GM19193 (cell line): ENCODE measurements around the gene STAC.

Experiments
- POLR2A ChIP-seq: IDR thresholded peaks from 4 replicates; pipeline ENCODE4 v1.6.1; 2011; ENCODE audit not compliant: insufficient read depth, insufficient read length; ENCODE audit errors: extremely low read depth

STAC gene

DNA sequence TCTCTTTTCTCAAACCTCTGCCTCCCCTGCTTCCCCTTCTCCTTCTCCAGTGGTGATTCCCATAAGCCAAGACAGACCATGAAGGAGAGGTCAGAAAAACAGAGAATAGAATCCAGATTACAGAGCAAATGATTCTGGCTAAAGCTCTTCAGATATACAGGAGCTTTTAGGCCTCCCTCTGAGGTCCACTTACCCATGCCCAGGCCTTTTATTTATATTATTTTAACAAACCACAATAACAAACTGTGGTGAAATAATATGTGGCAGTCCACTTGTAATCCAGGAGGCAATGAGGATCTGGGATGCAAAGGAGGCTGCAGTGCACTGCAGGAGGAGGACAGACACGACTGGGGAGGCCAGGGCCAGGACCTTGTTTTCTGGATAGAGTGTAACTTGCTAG, 104.1 kb downstream of the STAC start:
- TF ChIP-seq POLR2A: no peak

DNA sequence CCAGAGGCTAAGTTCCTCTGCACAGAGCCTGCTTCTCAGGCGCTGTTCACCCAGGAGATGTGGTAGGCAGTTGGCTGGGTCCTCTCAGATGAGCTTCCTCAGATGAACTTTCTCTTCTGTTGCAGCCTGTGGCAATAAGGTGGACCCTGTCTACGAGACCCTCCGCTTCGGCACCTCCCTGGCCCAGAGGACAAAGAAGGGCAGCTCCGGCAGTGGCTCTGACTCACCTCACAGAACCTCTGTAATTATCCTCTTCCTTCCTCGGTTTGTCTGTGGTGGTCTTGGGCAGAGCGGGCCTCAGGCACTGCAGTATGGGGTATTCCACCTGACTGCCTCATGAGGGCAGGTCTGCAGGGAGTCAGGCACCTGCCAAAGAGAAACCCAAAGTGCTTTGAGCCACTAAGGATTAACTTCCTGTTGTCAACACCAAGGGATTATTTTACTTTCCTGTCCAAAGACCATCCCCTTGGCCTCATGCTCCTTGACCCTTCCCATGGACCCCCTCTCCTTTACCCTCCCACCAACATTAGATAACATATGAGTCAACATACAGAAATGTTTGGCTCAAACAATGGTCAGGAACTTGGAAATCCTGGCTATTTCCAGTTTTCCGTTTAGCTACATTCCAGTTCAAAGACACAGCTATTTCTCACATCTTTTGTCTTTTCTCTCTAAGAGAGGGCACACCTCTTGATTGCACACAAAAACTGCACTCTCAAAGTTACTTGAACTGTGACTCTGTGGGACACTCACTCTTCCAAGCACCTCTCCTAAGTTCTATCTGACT, 105.9 kb downstream of the STAC start:
- TF ChIP-seq POLR2A: no peak

DNA sequence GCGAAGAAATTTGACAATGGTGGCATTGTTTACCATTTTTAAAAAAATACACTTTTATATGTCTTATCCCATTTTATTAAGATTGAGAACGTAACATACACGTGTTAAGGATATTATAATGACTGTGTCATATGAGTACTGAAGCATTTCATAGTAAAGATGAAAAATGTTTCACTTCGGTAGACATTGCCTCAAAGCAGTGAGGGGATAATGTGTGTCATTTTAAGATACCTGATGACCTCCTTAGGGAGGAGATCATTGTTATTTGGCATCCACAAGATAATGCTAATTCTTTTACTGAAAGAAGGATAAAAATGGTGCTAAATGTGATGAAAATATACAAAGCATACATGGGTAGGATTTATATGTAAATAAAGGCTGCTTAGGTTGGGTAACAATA, 107.3 kb downstream of the STAC start:
- TF ChIP-seq POLR2A: no peak

DNA sequence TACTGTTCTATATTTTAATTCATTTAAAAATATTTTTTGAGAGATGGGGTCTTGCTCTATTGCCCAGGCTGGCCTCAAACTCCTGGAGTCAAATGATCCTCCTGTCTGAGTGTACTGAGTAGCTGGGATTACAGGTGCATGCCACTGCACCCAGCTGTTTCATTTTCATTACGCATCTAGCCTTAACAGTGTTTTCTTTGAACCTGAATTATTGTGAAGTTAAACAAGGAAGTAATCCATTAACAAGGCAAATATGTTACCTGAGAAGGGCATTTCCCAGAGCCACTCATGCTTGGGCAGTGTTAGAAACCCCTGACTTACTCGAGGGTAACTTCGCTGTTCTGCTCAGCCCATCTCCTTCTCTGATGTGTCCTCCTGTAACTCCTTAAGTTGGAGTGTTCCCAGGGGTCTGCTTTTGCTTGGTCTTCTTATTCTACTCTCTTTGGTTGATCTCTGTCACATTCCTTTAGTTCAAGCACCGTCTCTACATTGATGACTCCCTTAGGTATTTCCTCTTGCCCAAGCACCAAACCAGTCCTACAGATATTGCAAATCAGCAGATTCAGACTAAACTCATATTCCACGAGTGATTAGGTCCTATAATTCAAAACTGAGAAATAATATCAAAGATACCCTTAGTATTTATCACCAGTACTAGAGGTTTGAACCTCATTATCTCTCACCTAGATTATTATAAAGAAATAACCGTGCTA, 107.9 kb downstream of the STAC start:
- TF ChIP-seq POLR2A: no peak

DNA sequence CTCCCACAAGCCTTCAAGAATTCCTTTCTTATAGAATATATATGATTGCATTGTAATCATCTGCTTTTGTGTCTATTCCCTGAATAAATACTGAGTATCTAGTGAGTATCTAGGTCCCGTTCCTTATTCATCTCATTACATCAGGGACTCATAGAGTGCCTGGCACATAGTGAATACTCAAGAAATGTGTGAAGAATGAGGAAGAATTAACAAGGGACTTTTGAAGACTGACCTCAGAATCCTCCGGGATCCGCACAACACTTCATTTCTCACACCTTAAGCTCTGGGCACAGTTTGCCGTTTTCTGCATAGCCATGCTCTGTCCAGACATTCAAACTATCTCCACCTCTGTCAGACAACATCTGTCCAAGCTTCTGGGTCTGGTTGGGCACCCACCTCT, 108.8 kb downstream of the STAC start:
- TF ChIP-seq POLR2A: no peak

DNA sequence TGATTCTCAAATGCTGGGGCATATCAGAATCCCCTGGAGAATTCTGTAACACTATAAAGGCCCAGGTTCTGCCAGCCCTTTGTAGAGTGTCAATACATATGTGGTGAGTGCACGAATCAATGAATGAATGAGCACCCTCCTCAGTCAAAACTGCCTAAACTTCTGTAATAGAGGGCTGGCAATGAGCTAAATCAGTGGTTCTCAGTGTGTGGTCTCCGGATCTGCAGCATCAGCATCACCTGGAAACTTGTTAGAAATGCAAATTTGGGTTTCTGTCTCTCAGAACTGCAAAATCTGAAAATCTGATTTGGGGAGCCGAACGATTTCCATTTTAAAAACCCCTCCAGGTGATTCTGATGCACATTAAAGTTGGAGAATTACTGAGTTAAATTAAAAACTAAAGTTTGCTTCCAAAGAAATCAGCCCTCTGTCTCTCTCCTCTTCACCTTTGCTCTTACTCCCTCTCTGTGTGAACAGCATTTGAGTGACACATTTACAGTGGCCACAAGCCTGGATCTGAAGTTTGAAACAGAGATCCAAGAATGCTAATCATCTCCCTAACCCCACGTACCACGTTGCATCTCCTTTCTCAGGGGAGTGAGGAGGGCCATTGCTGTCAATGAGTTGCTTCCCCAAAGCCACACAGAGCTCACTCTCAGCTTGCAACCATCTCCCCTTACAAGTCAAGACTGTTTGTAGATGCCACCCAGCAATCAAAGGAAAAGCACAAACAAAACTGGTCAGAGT, 109.5 kb downstream of the STAC start:
- no peak for TF ChIP-seq POLR2A

DNA sequence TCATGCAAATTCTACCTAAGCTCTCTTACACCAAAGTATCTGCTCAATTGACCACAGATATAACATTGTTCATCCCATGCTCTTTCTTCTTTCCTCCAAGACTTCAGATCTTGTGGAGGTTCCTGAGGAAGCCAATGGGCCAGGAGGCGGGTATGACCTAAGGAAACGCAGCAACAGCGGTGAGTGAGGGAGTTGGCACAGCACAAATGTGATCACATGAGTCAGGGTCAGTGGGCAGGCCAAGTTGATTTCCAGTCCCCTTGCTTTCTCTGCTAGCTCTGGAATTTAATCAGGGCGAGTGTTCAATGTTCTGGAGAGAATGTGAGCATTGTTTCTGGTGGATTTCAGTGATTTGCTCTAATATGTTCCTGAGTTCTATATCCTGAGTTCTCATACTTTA, 112.7 kb downstream of the STAC start:
- no peak for TF ChIP-seq POLR2A

DNA sequence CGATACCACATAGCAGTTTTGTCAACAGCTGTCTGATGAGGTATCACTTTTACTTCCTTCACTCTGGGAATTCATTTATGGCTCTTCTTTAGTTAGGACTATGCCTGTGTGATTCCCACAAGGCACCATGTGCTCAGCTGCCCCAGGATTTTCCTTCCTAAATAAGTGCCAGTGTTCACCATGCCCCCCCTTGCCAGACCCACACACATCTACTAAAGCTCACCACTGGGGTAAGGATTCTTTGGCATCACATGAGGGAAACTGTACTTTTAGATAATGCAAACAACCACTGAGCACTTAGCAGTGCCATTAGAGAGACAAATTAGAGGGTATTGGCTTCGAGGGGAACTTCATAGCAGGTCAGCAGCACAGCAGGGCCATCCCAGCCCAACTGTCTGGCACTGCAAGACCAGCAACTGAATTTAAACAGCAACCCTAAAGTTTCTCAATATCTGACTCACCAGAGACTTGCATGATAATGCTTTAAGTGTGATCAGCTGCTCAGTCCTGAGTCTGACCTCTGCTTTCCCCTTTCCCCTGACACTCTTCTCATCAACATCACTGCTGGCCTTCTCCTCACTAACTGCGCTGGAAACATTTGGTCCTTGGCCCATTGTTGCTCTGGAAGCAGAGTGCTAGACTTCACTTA, 114.3 kb downstream of the STAC start:
- TF ChIP-seq POLR2A: no peak

DNA sequence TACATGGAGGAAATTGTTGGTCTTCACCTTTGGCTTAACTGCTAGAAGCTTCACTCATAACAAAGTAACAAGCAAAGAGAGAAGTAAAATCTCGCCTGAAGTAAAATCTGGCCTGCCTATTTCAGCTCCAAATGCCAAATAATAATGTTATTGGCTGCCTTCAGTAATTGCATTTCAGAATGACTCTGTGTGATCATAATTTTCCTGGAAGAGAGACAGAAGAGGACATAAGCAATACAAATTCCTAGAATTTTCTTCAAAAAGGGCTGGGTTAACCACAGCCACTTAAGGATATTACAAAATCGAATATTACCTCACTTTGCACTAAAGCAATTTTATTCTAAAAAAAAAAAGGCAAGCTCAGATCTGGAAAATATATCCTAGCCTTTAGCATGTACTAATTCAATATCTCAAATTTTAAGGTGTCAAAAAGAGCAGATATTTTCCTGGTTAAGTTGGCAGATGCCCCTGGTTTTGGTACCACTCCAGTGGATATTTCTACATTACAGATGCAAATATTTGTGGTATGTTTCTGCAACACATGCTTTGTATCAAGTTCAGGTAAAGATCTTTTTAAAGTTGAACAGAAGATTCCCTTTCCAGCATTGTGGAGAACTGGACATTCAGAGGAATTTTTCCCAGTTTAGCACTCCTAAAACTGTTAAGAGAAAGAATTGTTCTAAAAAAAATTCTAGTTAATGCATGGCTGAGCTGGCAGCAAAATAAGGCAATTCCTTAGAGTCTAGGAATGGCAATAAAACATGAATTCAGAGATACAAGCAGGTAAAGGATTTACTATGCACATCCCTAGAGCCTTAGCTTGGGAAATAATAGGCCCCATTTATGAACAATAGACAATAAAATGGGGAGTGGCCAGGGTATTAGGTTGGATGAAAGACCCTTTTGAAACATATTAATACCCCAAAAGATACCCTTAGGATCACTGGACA, 116.7 kb downstream of the STAC start:
- TF ChIP-seq POLR2A: no peak

DNA sequence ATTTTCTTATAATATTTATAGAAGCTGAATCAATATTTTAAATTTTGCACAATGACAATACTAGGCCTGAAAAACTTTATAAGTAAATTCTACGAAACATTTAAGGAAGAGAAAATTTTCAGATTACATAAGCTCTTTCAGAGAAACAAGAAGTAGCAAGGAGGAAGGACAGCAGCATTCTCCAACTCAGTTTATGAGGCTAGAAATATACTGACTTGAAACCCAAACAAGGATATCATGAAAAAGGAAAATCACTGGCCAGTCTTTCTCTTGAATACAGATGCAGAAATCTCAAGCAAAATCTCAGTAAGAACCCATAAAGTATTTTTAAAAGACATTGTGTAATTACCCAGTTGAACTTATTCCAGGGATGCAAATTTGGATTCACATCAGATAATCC, 121.3 kb downstream of the STAC start:
- no peak for TF ChIP-seq POLR2A

DNA sequence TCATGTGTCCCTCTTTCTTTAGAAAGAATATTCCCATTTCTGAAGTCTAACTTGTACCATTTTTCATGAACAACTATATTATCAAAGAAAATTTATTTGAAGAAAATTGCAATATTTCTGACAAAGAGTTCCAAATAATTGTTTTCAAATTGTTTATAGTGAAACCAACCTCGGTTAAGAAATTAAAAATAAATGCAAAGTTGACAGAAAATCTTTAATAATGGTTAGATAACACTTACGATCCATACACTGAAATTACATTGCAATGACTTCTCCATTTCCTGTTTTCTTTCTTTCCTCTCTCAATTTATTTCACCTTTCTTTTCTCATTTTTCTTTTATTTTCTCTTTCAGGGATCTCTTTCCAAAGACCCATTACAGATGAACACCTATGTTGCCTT, 125.1 kb downstream of the STAC start:
- no peak for TF ChIP-seq POLR2A

DNA sequence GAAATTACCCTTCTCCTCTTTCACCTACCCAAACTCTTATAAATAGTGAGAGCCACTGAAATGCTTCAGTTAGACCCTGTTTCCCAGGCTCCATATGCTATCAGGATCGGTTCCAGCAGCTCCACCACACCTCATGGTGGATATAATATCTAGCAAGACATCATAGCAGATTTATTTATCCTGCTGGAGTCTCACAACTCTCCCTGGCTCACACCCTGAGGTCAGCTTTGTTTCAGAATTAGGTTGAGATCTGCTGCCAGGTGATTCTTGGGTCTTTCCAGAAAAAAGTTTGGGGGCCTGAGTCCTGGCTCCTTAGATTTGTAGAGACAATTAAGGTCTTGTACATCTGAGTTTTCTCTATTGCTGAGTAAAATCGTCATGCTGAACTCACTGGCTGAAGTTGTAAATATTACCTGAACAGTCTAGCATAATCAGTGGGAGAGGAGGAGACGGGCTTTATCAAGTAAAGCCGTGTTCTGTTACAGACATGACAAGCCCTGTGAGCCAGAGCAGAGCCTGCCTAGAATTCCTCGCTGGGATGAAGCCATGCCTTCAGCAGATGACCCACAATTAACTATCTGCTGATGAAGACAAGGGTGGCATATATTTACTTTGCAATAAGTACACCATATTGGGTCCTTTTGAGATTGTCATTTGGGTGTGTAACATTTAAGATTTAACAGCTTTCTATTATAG, 131.6 kb downstream of the STAC start:
- TF ChIP-seq POLR2A: no peak

DNA sequence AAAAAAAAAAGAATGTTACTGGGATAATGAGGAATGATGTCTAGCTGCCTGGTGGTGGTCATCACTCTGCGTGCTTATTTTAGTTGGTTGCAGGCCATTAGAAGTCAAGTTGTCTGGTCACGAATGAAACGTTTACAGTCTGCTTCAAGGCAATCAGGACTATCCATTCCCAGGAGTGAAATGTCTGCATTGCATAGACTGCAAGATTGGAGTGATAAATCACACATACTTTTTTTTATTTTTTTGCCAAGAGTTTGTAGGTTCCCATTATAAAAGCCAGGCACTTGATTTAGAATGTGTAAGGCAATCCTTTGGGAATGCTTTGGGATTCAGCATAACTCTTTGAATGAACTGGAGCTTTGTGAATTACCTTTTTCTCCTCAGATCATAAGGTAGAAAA, 132.3 kb downstream of the STAC start:
- no peak for TF ChIP-seq POLR2A

DNA sequence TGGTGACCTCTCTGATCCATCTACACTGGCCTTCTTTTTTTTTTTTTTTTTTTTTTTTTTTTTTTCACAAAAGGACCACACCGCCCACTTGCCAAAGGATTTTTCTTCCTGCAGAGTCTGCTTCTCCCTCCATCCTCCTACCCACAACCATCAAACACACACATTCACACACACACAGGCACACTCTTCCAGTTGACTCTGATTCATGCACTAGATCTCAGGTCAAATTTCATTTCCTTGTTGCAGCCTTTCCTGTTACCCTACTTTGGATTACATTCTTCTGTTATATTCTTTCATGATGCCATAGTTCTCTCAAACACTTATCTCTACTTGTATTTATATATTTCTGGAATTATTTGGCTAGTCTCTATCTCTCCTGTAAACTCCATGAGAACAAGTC, 133.9 kb downstream of the STAC start:
- TF ChIP-seq POLR2A: no peak

DNA sequence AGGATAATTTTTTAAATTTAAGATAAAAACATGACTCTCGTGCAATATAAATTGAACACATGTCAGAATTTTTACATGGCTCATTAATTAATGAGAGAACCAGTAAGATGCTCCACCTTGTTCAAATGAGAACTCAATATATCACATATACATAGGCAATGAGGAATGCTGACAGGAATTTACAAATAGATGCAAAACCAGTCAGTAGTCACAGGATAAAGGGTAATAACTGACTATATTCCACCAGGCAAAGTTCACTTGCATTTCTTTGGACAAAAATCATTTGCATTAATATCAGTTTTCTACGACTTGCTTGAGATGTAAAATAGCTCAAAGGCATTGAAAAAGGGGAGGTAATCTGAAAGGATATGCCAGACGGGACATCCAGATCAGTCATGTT, 139.4 kb downstream of the STAC start:
- TF ChIP-seq POLR2A: no peak
